K562 (cell line): ENCODE results near the gene BBX.

Source experiments
- ATF1 ChIP-seq, 2 experiments: fragments of 450-650 bp in 1 of 2; IDR thresholded peaks; 2 replicates each; pipeline ENCODE4 v1.6.1; 2016; ENCODE audit warnings: missing compliant biosample characterization in 1 of 2, missing genetic modification characterization in 1 of 2
- BRF1 ChIP-seq: IDR thresholded peaks from 3 replicates; pipeline ENCODE4 v1.6.1; 2011; ENCODE audit warnings: borderline replicate concordance, mild to moderate bottlenecking; ENCODE audit not compliant: insufficient read length; ENCODE audit errors: extremely low read depth
- CBX2 ChIP-seq: fragments of 200-600 bp; sonication (generic); IDR thresholded peaks from one replicate; pipeline ENCODE4 v1.6.1; 2012; ENCODE audit warnings: mild to moderate bottlenecking, low read length, inconsistent platforms; ENCODE audit not compliant: insufficient read depth, poor library complexity, severe bottlenecking
- CTCF ChIP-seq, 3 experiments: IDR thresholded peaks in 2 of 3; conservative IDR thresholded peaks in 1 of 3; 2 replicates each; pipeline ENCODE4 v1.5.1; 2011 to 2012; ENCODE audit warnings: low read length in 3 of 3, mild to moderate bottlenecking in 3 of 3, control low read depth in 2 of 3, improper control_type of control experiment in 1 of 3, inconsistent platforms in 1 of 3, low read depth in 1 of 3, mixed read lengths in 1 of 3, moderate library complexity in 1 of 3; ENCODE audit not compliant: insufficient read depth in 2 of 3
- ELF4 ChIP-seq: fragments of 450-650 bp; formaldehyde crosslinking; IDR thresholded peaks from 2 replicates; pipeline ENCODE4 v1.4.0; 2022; ENCODE audit warnings: missing genetic modification characterization
- FOXA3 ChIP-seq, 2 experiments: fragments of 450-650 bp in 1 of 2; sonication (generic) in 1 of 2; formaldehyde crosslinking; IDR thresholded peaks in 1 of 2; conservative IDR thresholded peaks in 1 of 2; 2 replicates each; pipeline versions ENCODE4 v1.4.0 to v1.8.0; 2020 to 2022; ENCODE audit warnings: mild to moderate bottlenecking in 2 of 2, missing genetic modification reagents in 1 of 2
- KDM5B ChIP-seq: fragments of 200-600 bp; sonication (generic); IDR thresholded peaks from 2 replicates; pipeline ENCODE4 v1.6.1; 2012; ENCODE audit warnings: low read depth, mild to moderate bottlenecking, moderate library complexity, low read length, control low read depth, inconsistent platforms; ENCODE audit not compliant: insufficient replicate concordance
- MAZ ChIP-seq, 2 experiments: fragments of 450-650 bp in 1 of 2; sonication (generic) in 1 of 2; formaldehyde crosslinking; IDR thresholded peaks in 1 of 2; conservative IDR thresholded peaks in 1 of 2; 2 replicates each; pipeline versions ENCODE4 v1.4.0 to v1.5.0; 2020; ENCODE audit warnings: mild to moderate bottlenecking in 1 of 2, missing genetic modification reagents in 1 of 2
- MTA3 ChIP-seq: fragments of 450-650 bp; formaldehyde crosslinking; IDR thresholded peaks from 2 replicates; pipeline ENCODE4 v1.6.1; 2017; ENCODE audit warnings: mild to moderate bottlenecking, borderline replicate concordance
- SMC3 ChIP-seq: conservative IDR thresholded peaks from 2 replicates; pipeline ENCODE4 v1.6.1; 2011; ENCODE audit warnings: low read depth, low read length, improper control_type of control experiment; ENCODE audit not compliant: insufficient read depth
- ZNF184 ChIP-seq: sonication (generic); formaldehyde crosslinking; IDR thresholded peaks from 2 replicates; pipeline ENCODE4 v1.5.0; 2020; ENCODE audit warnings: missing genetic modification reagents
- ZNF232 ChIP-seq: sonication (generic); formaldehyde crosslinking; IDR thresholded peaks from 2 replicates; pipeline ENCODE4 v1.8.0; 2022; ENCODE audit warnings: mild to moderate bottlenecking, missing genetic modification reagents
- ZNF583 ChIP-seq: fragments of 250-450 bp; sonication (Bioruptor Pico); IDR thresholded peaks from 2 replicates; pipeline ENCODE4 v1.4.0; 2020
- TF ChIP-seq, protein P1 (sequence below): sonication (generic); formaldehyde crosslinking; IDR thresholded peaks from 2 replicates; pipeline ENCODE4 v1.8.1; 2023; ENCODE audit warnings: mild to moderate bottlenecking, missing genetic modification reagents

GRCh38 chr3:107662586-107662985 lies 139.8 kb downstream of the BBX start:
- TF ChIP-seq CTCF (IDR thresholded peaks at IDR 0.05 in 2 of 3, conservative IDR thresholded peaks at IDR 0.05 in 1 of 3; ENCODE audit: insufficient read depth in 2 of 3, low read depth in 1 of 3, low read length in 3 of 3) (no peak), ATF1 (CRISPR knock-in tag; IDR thresholded peaks at IDR 0.05) (no peak), ATF1 (tag; IDR thresholded peaks at IDR 0.05) (no peak), BRF1 (no peak), SMC3 (no peak), ZNF583 (CRISPR knock-in tag) (no peak), MTA3 (no peak), ZNF184 (CRISPR knock-in tag) (no peak), FOXA3 (CRISPR knock-in tag; conservative IDR thresholded peaks at IDR 0.05 in 1 of 2, IDR thresholded peaks at IDR 0.05 in 1 of 2) (no peak), MAZ (CRISPR knock-in tag; conservative IDR thresholded peaks at IDR 0.05 in 1 of 2, IDR thresholded peaks at IDR 0.05 in 1 of 2) (no peak), KDM5B (no peak), ZNF232 (no peak), ELF4 (CRISPR knock-in tag) (no peak), CBX2 (no peak)
- TF ChIP-seq, protein P1, sequence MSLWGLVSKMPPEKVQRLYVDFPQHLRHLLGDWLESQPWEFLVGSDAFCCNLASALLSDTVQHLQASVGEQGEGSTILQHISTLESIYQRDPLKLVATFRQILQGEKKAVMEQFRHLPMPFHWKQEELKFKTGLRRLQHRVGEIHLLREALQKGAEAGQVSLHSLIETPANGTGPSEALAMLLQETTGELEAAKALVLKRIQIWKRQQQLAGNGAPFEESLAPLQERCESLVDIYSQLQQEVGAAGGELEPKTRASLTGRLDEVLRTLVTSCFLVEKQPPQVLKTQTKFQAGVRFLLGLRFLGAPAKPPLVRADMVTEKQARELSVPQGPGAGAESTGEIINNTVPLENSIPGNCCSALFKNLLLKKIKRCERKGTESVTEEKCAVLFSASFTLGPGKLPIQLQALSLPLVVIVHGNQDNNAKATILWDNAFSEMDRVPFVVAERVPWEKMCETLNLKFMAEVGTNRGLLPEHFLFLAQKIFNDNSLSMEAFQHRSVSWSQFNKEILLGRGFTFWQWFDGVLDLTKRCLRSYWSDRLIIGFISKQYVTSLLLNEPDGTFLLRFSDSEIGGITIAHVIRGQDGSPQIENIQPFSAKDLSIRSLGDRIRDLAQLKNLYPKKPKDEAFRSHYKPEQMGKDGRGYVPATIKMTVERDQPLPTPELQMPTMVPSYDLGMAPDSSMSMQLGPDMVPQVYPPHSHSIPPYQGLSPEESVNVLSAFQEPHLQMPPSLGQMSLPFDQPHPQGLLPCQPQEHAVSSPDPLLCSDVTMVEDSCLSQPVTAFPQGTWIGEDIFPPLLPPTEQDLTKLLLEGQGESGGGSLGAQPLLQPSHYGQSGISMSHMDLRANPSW (CRISPR knock-in tag): no peak
